ENCODE data around the gene ANKS1A. TPM values are rescaled to one million over a fixed set of nuclear protein-coding genes. Genes with fewer than 3 reads are reported as not detected.

ANKS1A gene
- total RNA-seq, 1 experiment from 2014 or later = 14.4 TPM

GRCh38 chr6:34970957-34971356 is 81.9 kb downstream of the ANKS1A start:
- no TSS peak for BruUV-seq (replicated peaks)
- Histone ChIP-seq H3K27me3 (ENCODE audit: control insufficient read depth, insufficient read depth, low read length) (no peaks in the 10 kb centered on the region), H3K4me3 (ENCODE audit: low read depth in 2 of 2, low read length in 2 of 2) (no peak overlapping the region), H3K9me3 (ENCODE audit: control insufficient read depth, insufficient read depth, low read depth, low read length) (no peaks in the 10 kb centered on the region), H3K27ac (ENCODE audit: low read length) (no peak overlapping the region), H3K36me3 (ENCODE audit: control insufficient read depth, insufficient read depth, low read length) (no peaks in the 10 kb centered on the region), H3K4me1 (ENCODE audit: control insufficient read depth, insufficient read depth, low read length) (no peaks in the 10 kb centered on the region)
- in situ Hi-C loops (cut with HindIII; ENCODE audit: low pct_unique_long_range_greater_than_20kb, low sequenced_read_pairs) = no loop called here
- ATAC-seq (no peak), DNase-seq (ENCODE audit: low read depth, low spot score) (no peak)
- ChIA-PET CTCF (no interaction called here), POLR2A (interaction anchor here (0.6 kb wide), 1 partner anchor 33 kb away, joined by 4 read pairs; no protein-coding TSS in a partner anchor)
- intact Hi-C loops (cut with micrococcal nuclease; ENCODE audit: unreplicated experiment) = no loop called here
- TF ChIP-seq CTCF (IDR thresholded peaks at IDR 0.05) (no peak), POLR2AphosphoS5 (IDR thresholded peaks at IDR 0.05; ENCODE audit: low read depth, low read length) (no peak), TCF7L2 (IDR thresholded peaks at IDR 0.05; ENCODE audit: low read depth, low read length) (no peak), REST (IDR thresholded peaks at IDR 0.05; ENCODE audit: insufficient read depth in 1 of 2, low read depth in 2 of 2, low read length in 1 of 2) (no peak), SIN3A (IDR thresholded peaks at IDR 0.05; ENCODE audit: borderline replicate concordance, insufficient read depth, low read depth, low read length) (no peak)

- Histone ChIP-seq H3K9me3 (ENCODE audit: control insufficient read depth, insufficient read depth, low read depth, low read length) (no peaks in the 10 kb centered on the region), H3K4me3 (ENCODE audit: low read depth in 2 of 2, low read length in 2 of 2) (no peak overlapping the region), H3K27me3 (ENCODE audit: control insufficient read depth, insufficient read depth, low read length) (no peaks in the 10 kb centered on the region), H3K4me1 (ENCODE audit: control insufficient read depth, insufficient read depth, low read length) (no peaks in the 10 kb centered on the region), H3K36me3 (ENCODE audit: control insufficient read depth, insufficient read depth, low read length) (no peaks in the 10 kb centered on the region), H3K27ac (ENCODE audit: low read length) (no peak overlapping the region)
- BruUV-seq (replicated peaks) = no TSS peak
- ChIA-PET POLR2A (no interaction called here), CTCF (no interaction called here)
- TF ChIP-seq CTCF (IDR thresholded peaks at IDR 0.05) (peak; percentile 14; the same call in 1 of the 2 replicates), POLR2AphosphoS5 (IDR thresholded peaks at IDR 0.05; ENCODE audit: low read depth, low read length) (no peak)
- intact Hi-C loops (cut with micrococcal nuclease; ENCODE audit: unreplicated experiment) (no loop called here), in situ Hi-C loops (cut with HindIII; ENCODE audit: low pct_unique_long_range_greater_than_20kb, low sequenced_read_pairs) (no loop called here)
- no peak for ATAC-seq
- DNase-seq (ENCODE audit: low read depth, low spot score) = no peak
These were observed 84.6 kb downstream of the ANKS1A start for GRCh38 chr6:34973547-34974248.
